ENCODE results near the gene ZFPM1. TPM values are rescaled to one million over a fixed set of nuclear protein-coding genes. Genes with fewer than 3 reads are reported as not detected.
A peak's percentile ranks its signal among the peaks of the same experiment; 100 is the strongest.

The ZFPM1 gene
- total RNA-seq, 4 donors from 2014 or later: 0.31 to 0.71 (median 0.56) TPM

- Histone ChIP-seq H3K27ac (no peak overlapping the region), H3K36me3 (no peaks in the 10 kb centered on the region), H3K4me1 (peaks cover 12 to 36% of the 10 kb centered on the region in 2 donors), H3K4me3 (peak overlapping the region in 1 of 4 donors; percentile 17), H3K9me3 (no peaks in the 10 kb centered on the region), H3K27me3 (peaks cover 24 to 31% (median 27%) of the 10 kb centered on the region in 3 donors)
- intact Hi-C loops (cut with DNase I; ENCODE audit: low total_unique reads) (loop anchor here (1.0 kb wide), 1 partner anchor 84 kb away; no protein-coding TSS in a partner anchor), in situ Hi-C loops (cut with MboI; ENCODE audit: low sequenced_read_pairs in 4 of 4) (no loop called here)
- TF ChIP-seq POLR2A (IDR thresholded peaks at IDR 0.05) (no peak), CTCF (IDR thresholded peaks at IDR 0.05 in 4 of 5, conservative IDR thresholded peaks at IDR 0.05 in 1 of 5) (no peak)
- ATAC-seq (peak; percentile 20), DNase-seq (no peak)
These were observed 73.8 kb downstream of the ZFPM1 start for GRCh38 chr16:88526906-88527185.

- DNase-seq (no peak), ATAC-seq (peak; percentile 42)
- H3K27me3 ChIP-seq: peaks cover 20 to 26% (median 22%) of the 10 kb centered on the region in 3 donors
- TF ChIP-seq CTCF (IDR thresholded peaks at IDR 0.05 in 4 of 5, conservative IDR thresholded peaks at IDR 0.05 in 1 of 5): peak; percentile 56 to 92 (median 81)
- no peak for TF ChIP-seq POLR2A (IDR thresholded peaks at IDR 0.05)
- peaks cover 12 to 37% of the 10 kb centered on the region in 2 donors for H3K4me1 ChIP-seq
- no peaks in the 10 kb centered on the region for H3K9me3 ChIP-seq
- H3K36me3 ChIP-seq: no peaks in the 10 kb centered on the region
- intact Hi-C loops (cut with DNase I; ENCODE audit: low total_unique reads) (loop anchor here (1.0 kb wide), 1 partner anchor 84 kb away; no protein-coding TSS in a partner anchor), in situ Hi-C loops (cut with MboI; ENCODE audit: low sequenced_read_pairs in 4 of 4) (no loop called here)
- no peak overlapping the region for H3K27ac ChIP-seq
- no peak overlapping the region for H3K4me3 ChIP-seq
These were observed 74.3 kb downstream of the ZFPM1 start for GRCh38 chr16:88527186-88527936.

GRCh38 chr16:88527937-88528743 is 75.1 kb downstream of the ZFPM1 start:
- in situ Hi-C loops (cut with MboI; ENCODE audit: low sequenced_read_pairs in 4 of 4) (no loop called here), intact Hi-C loops (cut with DNase I; ENCODE audit: low total_unique reads) (loop anchor here (1.0 kb wide), 1 partner anchor 85 kb away; no protein-coding TSS in a partner anchor)
- Histone ChIP-seq H3K4me1 (peaks cover 12 to 45% of the 10 kb centered on the region in 2 donors), H3K36me3 (no peaks in the 10 kb centered on the region), H3K27me3 (peaks cover 13 to 18% (median 14%) of the 10 kb centered on the region in 3 donors), H3K9me3 (no peaks in the 10 kb centered on the region), H3K27ac (no peak overlapping the region), H3K4me3 (no peak overlapping the region)
- ATAC-seq (no peak), DNase-seq (no peak)
- TF ChIP-seq CTCF (IDR thresholded peaks at IDR 0.05 in 4 of 5, conservative IDR thresholded peaks at IDR 0.05 in 1 of 5) (no peak), POLR2A (IDR thresholded peaks at IDR 0.05) (no peak)

GRCh38 chr16:88528902-88529318 is 75.8 kb downstream of the ZFPM1 start:
- in situ Hi-C loops (cut with MboI; ENCODE audit: low sequenced_read_pairs in 4 of 4) (no loop called here), intact Hi-C loops (cut with DNase I; ENCODE audit: low total_unique reads) (no loop called here)
- TF ChIP-seq POLR2A (IDR thresholded peaks at IDR 0.05): no peak
- no peak for TF ChIP-seq CTCF (IDR thresholded peaks at IDR 0.05 in 4 of 5, conservative IDR thresholded peaks at IDR 0.05 in 1 of 5)
- DNase-seq (no peak), ATAC-seq (no peak)
- H3K36me3 ChIP-seq: no peaks in the 10 kb centered on the region
- no peak overlapping the region for H3K27ac ChIP-seq
- H3K4me1 ChIP-seq: peaks cover 12 to 40% of the 10 kb centered on the region in 2 donors
- H3K27me3 ChIP-seq: peaks cover 6 to 11% (median 6%) of the 10 kb centered on the region in 3 donors
- H3K4me3 ChIP-seq: no peak overlapping the region
- H3K9me3 ChIP-seq: no peaks in the 10 kb centered on the region
